ENCODE measurements around the gene SLIT3. TPM values are rescaled to one million over a fixed set of nuclear protein-coding genes. Genes with fewer than 3 reads are reported as not detected.

Gene SLIT3
- total RNA-seq, 4 donors from 2014 or later, result 41.1 to 86.6 (median 62.7) TPM

- 82% methylated on average over 5 of the region's 5 CpGs for WGBS
- no peaks in the 10 kb centered on the region for H3K27me3 ChIP-seq
- no peaks in the 10 kb centered on the region for H3K36me3 ChIP-seq
- peaks cover 0 to 11% (median 2%) of the 10 kb centered on the region in 4 donors for H3K4me1 ChIP-seq
- TF ChIP-seq CTCF (IDR thresholded peaks at IDR 0.05) (no peak), POLR2AphosphoS5 (IDR thresholded peaks at IDR 0.05) (no peak)
- H3K4me3 ChIP-seq, result no peak overlapping the region
- intact Hi-C loops (cut with DNase I), result no loop called here
- no peak overlapping the region for H3K27ac ChIP-seq (replicated peaks in 1 of 4)
- DNase-seq (ENCODE audit: extremely low spot score), result no peak
- H3K9me3 ChIP-seq, result no peaks in the 10 kb centered on the region
Observed at GRCh38 chr5:168850683-168851082, 450.3 kb downstream of the SLIT3 start.

DNA sequence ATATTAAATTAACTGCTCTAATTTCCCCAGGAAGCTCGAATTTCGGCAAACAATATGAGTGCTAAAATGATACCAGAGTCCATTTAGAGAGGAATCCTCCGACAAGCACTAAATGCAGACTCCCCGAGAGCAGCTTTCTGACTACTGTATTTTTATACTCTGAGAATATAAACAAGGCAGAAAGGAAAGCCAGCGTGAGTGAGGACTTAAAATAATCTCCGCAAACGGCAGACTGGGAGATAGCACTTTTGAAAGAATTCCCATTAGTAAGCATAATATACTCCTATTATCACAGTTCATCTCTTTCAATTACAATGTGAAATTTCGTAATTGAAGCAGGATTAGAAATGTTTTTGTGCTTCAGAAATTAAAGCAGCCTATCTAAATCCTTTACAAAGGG lies 452.4 kb downstream of the SLIT3 start:
- Histone ChIP-seq H3K9me3 (no peaks in the 10 kb centered on the region), H3K36me3 (no peaks in the 10 kb centered on the region), H3K4me1 (peaks cover 0 to 11% (median 2%) of the 10 kb centered on the region in 4 donors), H3K4me3 (no peak overlapping the region), H3K27me3 (no peaks in the 10 kb centered on the region), H3K27ac (replicated peaks in 1 of 4) (no peak overlapping the region)
- intact Hi-C loops (cut with DNase I), result no loop called here
- DNase-seq (ENCODE audit: extremely low spot score), result no peak
- WGBS, result 83% methylated on average over 8 of the region's 8 CpGs
- no peak for TF ChIP-seq CTCF (IDR thresholded peaks at IDR 0.05)
- TF ChIP-seq POLR2A (IDR thresholded peaks at IDR 0.05; ENCODE audit: low read depth), result no peak
- no peak for TF ChIP-seq POLR2AphosphoS5 (IDR thresholded peaks at IDR 0.05)
- TF ChIP-seq EP300 (IDR thresholded peaks at IDR 0.05), result no peak

DNA sequence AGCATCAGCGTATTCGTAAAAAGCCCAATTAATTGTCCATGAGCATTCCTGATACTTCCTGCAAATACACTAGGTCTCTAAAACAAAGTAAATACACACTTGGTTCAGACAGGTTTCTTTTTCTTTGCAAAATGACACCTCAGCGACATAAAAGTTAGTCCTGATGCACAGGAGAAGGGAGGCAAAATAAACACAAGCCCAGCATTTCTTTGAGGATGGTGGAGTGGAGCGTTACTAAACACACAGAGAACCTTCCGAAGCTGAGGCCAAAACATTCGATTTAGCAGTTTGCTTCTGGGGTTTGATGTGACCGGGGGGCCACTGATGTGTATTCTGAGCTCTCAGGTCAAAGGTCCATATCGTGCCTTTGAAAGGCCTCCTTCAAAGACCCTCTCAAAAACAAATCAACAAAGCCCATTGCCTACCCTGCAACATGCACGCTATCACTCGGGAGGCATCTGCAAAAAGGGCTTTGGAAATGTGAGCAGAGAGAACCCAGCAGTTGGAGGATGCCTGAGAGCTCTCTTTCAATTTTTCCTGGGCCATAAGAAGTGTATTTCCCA lies 453.3 kb downstream of the SLIT3 start:
- intact Hi-C loops (cut with DNase I), result no loop called here
- H3K36me3 ChIP-seq, result no peaks in the 10 kb centered on the region
- H3K9me3 ChIP-seq, result no peaks in the 10 kb centered on the region

DNA sequence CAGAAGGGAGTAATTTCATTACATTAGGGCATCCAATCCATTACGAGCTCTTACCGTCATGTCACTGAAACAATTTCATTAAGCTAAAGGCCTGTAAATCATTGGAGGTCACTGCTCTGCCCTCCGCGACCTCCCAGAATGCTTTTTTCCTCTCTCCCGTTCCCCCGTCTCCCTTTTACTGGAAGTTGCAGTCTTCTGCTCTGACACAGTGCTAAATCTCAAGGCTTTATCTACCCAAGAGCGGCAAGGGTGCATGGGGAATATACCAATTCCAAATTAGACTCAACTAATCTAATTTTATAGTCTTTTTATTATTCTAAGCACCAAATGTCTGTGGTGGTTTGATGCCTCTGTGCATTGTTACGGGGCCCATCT lies 456.0 kb downstream of the SLIT3 start:
- Histone ChIP-seq H3K36me3 (no peaks in the 10 kb centered on the region), H3K4me3 (no peak overlapping the region), H3K27me3 (no peaks in the 10 kb centered on the region), H3K4me1 (peaks cover 0 to 6% (median 0%) of the 10 kb centered on the region in 4 donors), H3K27ac (replicated peaks in 1 of 4) (no peak overlapping the region), H3K9me3 (no peaks in the 10 kb centered on the region)
- TF ChIP-seq POLR2A (IDR thresholded peaks at IDR 0.05; ENCODE audit: low read depth) (no peak), EP300 (IDR thresholded peaks at IDR 0.05) (no peak), POLR2AphosphoS5 (IDR thresholded peaks at IDR 0.05) (no peak), CTCF (IDR thresholded peaks at IDR 0.05) (no peak)
- no peak for DNase-seq (ENCODE audit: extremely low spot score)
- 90% methylated on average over 8 of the region's 8 CpGs for WGBS
- intact Hi-C loops (cut with DNase I), result no loop called here

More for the DNA sequence above, 453.3 kb downstream of the SLIT3 start:
- Histone ChIP-seq H3K27ac (replicated peaks in 1 of 4) (no peak overlapping the region), H3K27me3 (no peaks in the 10 kb centered on the region), H3K4me3 (no peak overlapping the region), H3K4me1 (peaks cover 0 to 11% (median 2%) of the 10 kb centered on the region in 4 donors)
- TF ChIP-seq POLR2A (IDR thresholded peaks at IDR 0.05; ENCODE audit: low read depth), result no peak
- TF ChIP-seq EP300 (IDR thresholded peaks at IDR 0.05), result no peak
- no peak for DNase-seq (ENCODE audit: extremely low spot score)
- 88% methylated on average over 10 of the region's 10 CpGs for WGBS

- no peak for TF ChIP-seq POLR2A (IDR thresholded peaks at IDR 0.05; ENCODE audit: low read depth)
- no peak for TF ChIP-seq EP300 (IDR thresholded peaks at IDR 0.05)
- no peak for TF ChIP-seq CTCF (IDR thresholded peaks at IDR 0.05)
- TF ChIP-seq POLR2AphosphoS5 (IDR thresholded peaks at IDR 0.05), result no peak
- Histone ChIP-seq H3K36me3 (no peaks in the 10 kb centered on the region), H3K4me1 (peaks cover 0 to 6% (median 0%) of the 10 kb centered on the region in 4 donors), H3K9me3 (no peaks in the 10 kb centered on the region), H3K27me3 (no peaks in the 10 kb centered on the region), H3K27ac (replicated peaks in 1 of 4) (no peak overlapping the region), H3K4me3 (no peak overlapping the region)
- no peak for DNase-seq (ENCODE audit: extremely low spot score)
- intact Hi-C loops (cut with DNase I), result no loop called here
- WGBS, result 82% methylated on average over 25 of the region's 25 CpGs
Observed at GRCh38 chr5:168844016-168844921, 456.7 kb downstream of the SLIT3 start.

Measured in esophagus muscularis mucosa (tissue), 4 donors.